GM21825 (cell line): ENCODE measurements around the gene ADCY1.

ENCODE experiments used
- ATAC-seq: cut with Tn5 transposase; IDR thresholded peaks from one replicate; pipeline ENCODE4 v1.9.1; 2021; ENCODE audit warnings: mild to moderate bottlenecking, moderate library complexity; ENCODE audit not compliant: unreplicated experiment

ADCY1 gene

DNA sequence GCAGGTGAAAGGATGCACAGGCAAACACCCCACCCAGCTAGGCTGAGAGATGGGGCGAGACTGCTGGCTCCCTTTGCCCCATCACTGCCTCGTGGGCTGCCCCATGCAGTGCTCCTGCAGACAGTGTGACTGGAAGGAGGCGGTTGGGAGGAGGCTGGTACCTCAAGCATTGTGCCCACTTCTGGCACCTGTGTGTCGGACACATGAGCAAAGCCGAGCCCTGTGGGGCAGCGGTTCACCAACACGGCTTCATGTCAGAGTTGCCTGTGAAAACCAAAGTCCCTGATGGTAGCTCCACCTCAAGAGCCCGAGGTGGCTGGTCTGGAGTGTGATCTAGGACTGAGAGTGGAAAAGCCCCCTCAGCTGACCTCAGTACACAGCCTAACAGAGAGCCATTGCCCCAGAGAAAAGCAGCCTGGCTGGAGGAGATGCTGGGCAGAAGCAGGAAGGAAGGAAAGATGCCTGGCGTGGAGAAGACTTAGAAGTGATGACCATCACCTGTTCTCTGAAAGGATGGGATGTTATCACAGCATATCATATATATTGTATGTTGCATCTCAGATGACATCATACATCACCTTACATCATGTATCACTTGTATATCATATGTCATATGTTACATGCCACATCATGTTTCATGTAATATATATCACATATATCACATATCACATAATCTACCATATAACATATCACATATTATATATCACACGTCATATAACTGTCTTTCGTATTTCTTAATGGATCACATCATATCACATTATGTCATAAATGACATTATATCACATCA lies 75.6 kb downstream of the ADCY1 start:
- no peak for ATAC-seq

DNA sequence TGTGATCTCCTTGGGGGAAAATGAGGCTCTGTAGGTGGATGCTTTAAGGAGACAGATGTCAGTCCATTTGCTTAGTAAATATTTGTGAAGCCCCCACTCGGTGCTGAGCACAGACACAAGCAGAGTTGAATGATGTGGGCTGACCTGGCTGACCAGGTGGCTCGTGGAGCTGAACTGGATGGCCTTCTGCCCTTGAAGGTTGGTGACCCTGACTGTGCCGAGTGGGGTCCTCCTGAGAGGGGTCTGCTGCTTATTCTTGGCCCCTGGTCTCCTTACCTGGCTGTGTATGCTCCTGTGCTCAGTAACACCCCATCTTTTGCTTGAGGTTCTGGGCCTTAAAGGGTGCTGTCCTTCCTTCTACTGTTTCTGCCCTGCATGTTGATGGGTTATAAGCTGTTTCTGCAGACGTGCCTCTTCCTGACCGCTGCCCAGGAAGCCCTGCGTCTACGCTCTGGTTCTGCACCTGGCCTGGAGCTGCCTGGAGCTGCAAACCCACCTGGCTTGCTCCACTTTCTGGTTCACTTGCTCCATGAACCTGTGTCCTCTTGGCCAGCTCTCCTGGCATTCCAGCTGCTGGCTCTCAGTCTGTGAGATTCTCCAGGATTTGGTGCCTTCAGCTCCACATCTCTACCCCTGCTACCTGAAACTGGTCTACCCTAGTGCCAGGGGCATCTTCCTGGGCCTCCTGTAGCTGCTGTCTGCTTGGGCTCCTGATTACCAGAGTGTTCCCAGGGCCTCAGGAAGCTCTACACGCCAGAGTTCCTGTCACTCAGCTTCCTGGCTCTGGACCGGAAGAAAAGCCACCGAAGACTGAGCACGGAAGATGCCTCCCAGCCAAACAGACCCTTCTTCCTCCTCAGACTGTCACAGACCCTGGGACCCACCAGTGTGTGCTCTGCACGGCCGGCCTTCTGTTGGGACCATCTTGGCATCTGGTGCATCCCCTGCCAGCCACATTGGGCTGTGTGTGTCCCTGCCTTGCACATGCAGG lies 76.5 kb downstream of the ADCY1 start:
- ATAC-seq: no peak

DNA sequence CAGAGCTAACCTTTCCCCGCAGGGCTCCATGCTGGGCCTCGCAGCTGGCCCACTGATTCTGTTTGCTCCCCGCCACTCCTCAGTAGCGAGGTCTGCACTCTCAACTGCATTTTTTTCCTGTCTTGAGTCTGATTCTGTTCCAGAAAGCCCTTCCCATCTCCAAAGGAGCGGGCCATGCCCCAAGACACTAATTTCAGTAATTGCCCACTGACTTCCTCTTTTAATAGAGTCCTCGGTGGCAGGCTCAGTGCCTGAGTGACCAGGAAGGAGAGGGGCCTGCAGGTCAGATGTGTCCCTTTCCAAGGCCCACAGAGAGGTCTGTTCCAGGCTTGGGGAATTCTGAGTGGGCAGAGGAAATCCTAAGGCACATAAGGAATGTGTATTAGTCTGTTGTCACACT lies 77.4 kb downstream of the ADCY1 start:
- no peak for ATAC-seq

DNA sequence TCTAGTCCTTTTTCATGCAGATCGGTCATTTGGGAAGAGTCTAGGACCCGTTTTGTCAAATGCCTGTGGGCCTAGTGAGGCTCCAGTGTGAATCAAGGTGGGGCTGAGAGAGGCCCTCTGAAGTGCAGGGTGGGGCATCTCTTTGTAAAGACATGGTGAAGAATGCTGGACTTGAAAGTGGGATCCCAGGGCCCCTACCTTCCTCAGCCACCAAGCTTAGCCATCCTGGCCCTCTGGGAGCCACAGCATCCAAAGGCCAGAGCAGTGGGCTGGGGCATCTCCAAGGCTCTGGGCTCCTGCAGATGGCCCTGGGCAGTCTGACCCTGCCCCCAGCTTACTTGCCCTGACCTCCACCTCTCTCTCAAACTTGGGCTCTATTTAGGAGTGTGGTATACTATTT lies 78.5 kb downstream of the ADCY1 start:
- ATAC-seq: no peak

DNA sequence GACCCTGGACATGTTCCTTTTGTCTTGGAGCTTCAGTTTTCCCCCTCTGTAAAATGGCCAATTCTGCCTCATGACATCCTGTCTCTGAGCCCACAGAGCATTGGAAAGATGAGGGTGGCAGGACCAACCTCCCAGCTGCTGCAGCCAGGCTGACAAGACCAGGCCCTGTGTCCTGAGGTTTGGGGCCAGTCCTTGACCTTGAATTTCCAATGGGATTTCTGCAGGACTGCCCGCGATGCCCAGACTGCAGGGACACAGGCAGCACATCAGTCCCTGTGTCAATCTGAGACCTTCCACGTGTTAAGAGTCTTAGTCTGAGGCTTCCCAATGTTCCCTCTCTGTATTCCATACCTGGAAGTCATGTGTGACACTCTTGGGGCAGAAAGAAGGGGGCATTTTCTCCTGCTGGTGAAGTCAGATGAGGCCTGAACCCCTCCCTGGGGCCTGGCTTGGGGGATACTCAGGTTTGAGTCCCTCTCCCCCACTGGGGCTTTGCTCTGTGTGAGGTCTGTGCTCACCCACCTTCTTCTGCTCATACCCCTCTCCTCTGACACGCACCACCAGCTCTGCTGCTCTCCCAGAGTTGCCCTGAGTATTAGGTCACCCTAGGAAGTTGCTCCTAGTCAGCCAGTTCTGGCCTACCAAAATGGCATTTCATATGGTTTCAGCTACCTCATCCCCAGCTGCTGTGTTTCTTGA lies 79.2 kb downstream of the ADCY1 start:
- no peak for ATAC-seq

DNA sequence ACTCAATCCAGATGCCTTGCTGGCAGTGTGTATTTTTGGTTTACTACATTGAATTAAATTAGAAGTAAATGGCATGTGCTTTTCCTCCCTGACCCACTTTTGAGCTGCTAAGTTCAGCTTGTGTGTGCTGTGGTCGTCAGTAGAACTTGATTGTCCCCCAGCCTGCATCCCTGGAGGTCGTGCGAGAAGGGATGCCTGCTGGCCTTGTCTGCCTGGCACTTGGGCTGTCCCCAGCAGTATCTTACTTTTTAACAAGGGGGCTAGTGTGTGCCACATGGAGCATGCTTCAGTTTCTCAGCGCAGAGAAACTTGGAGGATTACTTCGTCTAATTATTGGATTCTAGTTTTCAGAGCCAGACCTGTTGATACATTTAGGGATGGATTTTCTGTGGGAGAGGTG lies 80.2 kb downstream of the ADCY1 start:
- ATAC-seq: no peak

DNA sequence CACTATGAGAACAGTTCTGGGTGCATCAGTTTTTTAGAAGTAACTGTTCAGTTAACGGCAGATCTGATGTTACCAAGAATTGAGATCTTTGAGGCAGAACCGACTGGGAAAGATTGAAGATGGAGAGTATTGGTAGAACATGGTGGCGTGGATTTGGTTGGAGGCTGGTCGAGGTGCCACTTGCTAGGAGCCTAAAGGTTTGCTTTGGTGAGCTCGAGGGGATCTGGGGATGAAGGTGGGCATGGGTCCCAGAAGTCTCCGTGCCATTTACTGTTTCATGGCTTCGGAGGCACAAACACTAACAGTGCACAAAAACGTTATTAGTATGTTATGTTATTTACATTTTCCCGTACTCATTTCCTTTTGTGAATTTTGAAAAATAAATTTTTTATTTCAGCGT lies 81.4 kb downstream of the ADCY1 start:
- ATAC-seq: no peak

DNA sequence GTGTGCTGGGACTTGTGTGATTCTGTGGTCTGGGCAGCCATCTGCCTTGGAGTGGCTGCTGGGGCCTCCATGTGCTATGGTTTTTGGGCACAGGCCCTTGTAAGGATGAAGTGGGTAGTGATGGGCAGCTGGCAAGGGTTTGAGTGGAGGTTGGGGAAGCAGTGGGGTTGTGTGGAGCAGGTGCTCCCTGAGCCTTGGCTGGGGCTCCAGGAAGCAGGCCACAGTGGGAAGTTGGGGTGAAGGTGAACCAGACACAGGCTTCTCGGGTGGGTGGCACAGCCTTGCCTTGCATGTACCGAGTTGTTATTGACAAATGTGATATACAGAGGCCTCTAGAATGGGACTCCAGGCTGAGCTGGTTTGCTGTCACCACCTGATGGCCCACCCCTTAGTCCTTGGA lies 82.3 kb downstream of the ADCY1 start:
- ATAC-seq: no peak

DNA sequence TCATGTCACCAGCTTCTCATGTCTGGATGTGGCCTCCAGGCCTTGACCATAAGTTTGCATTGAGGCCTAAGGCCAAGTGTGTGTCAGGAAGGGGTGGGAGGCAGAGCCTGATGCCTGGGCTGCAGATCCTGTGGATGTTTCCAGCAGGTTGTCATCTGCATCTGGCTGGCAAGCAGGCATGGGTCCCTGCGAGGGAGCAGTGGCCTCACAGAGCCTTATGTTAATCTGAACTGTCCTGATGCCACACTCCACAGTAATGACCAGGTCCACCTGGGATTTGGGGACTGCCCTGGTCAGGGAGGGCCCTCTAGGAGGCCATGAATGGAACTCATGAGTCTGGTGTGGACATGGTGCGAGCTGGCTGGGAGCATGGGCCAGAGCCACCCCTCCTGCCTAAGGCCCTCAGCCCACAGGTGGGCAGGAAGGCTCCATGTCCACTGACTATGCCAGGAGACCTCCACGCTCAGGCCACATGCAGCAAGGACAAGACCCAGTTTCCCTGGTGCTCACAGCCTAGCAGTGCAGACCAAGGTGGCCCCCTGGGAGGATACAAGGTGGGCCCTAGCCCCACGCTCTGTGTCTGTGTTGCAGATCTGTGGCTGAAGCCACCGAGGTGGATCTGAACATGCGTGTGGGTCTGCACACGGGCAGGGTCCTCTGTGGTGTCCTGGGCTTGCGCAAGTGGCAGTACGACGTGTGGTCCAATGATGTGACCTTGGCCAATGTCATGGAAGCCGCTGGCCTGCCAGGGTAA lies 83.1 kb downstream of the ADCY1 start:
- ATAC-seq: no peak

DNA sequence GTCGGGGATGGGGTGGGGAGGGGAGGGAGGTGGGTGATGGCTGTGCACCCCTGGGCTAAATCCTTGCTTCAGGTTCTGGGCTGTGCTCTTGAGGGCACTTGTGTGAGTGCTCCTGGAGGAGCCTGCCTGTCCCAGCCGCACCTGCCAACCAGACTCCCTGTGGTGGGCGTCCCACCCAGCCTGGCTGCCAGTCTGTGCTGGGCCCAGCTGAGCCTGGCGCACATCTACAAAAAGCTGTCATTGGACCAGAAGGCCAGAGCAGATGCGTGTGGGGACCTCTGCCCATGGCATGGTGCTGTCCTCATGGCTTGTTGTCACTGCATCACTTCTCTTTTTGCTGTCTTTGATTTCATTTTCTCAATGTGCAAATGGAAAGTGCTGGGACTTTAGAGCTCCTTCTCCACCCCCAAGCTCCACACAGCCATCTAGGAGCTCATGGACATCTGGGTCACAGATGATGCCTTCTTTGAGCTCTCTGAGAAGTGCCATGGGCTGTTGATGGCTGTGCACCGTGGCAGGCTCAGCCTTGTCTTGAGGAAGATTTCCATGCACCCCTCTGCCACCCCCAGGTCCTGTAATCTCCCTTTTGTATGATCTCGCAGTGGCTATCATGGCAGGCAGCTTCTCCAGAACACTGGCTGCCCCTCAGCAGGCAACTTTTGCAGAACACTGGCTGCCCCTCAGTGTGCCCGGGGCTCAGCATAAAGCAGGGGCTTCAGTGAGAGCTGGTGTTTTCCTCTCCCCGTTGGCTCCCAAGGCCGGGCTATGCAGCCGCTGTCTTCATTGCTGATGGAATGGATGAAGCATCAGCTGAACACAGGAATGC lies 83.9 kb downstream of the ADCY1 start:
- no peak for ATAC-seq

DNA sequence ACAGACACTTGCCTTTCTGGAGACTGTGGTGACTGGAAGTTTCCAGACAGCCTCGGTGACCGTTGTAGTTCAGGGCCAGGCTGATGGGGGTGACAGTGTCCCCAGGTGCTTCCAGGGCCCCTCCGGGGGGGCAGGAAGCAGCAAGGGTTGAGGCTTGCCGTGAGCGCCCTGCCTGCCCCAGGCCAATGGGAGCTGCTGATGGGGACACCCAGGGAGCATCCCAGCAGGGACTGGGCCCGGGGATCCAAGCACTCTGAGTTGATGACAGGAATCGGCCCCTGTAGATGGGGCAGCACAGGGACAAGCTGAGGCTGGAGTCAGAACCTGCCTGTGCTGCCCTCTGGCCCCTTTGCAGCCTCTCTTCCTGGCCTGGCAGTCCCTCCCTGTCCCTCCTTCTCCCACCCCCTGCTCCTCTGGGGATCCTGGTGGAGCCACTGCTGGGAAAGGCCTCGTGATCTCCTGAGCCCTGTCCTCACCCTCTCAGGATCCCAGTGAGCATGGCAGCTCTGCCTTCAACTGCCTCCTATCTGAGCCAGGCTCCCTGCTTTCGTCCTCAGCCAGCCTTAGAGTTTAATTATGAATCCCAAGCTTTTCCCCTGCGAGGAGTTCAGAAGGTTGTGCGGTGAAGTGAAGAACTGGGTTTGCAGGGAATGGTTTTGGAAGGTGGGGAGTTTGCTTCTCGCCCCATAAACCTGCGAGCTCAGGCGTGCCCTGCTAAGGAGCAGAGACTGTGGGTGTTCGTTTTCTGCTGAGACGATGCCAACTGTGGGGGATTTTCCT lies 84.7 kb downstream of the ADCY1 start:
- ATAC-seq: no peak

DNA sequence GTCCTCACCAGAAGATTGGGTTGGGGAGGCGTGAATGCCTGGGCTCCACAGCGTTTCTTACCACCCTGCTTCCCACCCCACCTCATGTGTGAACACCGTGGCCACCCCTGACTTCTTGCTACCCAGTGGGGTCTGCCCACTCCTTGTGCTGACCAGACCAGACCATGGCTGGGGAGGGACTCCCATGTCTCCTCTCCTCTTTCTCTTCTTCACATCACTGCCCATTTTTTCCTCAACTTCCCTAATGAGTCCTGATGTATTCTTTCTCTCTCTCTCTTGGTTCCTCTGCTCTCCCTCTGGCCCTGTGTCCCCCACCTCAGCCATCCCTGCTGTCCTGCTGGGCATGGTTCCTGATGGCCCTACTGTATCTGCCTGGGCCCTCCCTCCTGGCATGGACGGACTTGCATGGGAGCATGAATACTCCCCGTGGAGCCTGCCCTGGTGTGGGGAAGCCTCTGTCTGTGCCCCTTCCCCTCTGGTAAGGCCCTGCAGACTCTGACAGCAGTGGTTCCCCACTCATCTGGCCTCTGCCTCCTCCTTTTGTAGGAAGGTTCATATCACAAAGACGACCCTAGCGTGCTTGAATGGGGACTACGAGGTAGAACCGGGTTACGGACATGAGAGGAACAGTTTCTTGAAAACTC lies 85.5 kb downstream of the ADCY1 start:
- no peak for ATAC-seq

DNA sequence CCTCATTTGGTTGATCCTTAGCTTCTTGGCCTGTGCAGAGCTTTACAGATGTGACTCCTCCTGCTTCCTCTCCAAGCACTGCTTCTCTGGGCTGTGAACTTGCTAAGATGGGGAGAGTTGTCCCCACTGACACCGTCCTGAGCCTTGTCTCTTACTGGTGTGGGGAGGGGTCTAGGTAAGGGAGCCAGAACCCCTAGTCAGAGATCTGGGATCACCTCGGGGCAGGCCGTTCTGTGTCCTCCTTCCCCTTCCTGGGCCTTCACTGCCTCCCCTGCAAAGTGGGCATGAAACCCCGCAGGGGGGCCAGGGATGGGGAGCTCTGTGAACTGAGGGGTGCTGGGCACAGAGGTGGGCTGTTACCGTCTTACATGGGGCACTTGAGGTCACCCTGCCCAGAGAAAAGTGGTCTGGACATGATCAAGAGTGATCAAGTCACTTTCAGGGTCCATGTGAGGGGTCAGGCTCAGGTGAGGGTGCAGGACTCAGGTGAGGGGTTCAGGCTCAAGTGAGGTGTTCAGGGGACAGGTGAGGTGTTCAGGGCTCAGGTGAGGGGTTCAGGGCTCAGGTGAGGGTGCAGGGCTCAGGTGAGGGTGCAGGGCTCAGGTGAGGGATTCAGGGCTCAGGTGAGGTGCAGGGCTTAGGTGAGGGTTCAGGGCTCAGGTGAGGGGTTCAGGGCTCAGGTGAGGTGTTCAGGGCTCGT lies 86.2 kb downstream of the ADCY1 start:
- ATAC-seq: no peak

DNA sequence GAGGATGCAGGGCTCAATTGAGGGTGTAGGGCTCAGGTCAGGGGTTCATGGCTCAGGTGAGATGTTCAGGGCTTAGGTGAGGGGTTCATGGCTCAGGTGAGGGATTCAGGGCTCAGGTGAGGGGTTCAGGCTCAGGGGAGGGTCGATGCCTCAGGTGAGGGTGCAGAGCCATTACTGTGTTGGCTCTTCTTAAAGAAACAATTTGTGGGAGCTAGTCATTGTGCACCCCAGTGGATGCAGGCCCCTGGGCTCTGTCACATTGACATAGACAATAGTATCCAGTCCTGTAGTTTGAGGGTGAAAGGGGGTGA lies 86.7 kb downstream of the ADCY1 start:
- no peak for ATAC-seq

DNA sequence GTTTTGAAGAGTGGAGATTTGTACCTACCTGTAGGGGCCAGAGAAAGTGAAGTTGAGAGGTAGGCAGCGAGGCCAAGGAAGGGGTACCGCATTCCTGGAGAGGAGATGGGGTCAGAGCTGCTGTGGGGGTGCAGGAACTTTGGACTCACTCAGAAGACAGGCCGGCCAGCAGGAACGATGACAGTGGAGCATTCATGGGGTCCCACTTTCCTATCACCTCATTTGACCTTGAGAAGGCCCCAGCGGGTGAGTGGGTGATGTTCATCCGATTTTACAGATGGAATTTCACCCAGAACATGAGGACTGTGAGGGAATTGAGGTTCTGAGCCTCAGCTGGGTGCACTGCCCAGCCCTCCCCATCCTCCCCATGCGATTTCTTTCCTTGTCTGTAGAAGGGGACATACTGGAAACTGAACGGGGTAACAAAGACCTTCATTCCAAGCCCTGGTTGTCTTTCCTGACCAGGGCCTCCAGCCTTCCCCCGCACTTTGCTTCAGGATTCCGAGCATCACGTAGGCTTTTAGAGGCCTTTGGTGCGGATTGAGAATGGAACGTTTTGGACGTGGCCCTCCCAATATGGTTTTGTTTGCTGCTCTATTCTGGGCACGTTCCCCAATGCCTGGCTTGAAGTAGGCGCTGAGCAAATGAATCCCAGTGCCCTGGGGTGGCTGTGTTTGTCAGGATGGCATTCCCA lies 87.3 kb downstream of the ADCY1 start:
- ATAC-seq: no peak

DNA sequence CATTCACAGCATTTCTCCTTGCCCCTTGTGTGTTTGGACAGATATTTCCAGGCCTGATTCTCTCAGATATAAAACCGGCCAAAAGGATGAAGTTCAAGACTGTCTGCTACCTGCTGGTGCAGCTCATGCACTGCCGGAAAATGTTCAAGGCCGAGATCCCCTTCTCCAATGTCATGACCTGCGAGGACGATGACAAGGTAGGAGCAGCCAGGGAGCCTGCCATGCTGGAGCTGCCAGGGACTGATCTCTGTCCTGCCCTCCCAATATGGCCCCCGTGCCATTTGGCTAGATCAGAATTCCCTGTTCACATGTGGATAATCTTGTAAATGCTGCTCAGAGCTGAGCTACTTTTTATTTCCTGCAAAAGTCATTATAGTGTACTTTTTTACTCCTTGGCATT lies 87.8 kb downstream of the ADCY1 start:
- no peak for ATAC-seq

DNA sequence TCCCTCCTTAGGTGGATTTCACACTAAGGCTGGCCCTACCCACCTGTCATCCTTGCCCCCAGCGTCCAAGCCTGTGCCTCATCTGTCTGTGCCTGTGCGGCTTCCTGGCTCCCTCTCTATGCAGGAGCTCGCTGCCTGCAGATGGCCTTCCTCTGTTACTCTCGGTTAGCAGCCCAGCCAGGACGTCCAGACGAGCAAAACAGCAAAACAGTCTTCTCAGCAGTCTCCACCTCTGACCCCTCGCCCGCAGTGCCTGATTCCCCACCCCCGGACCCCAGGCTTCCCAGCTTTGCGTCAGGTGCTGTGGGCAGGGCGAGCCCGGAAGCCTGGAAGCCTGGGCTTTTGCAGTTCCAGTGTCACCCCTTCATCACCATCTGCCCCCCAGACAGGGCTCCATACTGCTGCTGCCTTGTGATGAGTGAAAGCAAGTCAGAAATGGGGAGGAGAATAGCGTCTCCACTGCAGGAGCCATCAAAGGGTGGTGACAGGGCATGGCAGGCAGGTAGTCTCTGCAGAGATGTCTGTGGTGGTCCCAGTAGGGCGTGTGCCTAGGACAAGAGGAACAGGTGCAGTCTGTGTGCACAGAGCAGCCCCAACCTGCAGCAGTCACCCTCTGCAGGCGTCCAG lies 88.5 kb downstream of the ADCY1 start:
- no peak for ATAC-seq
